ENCODE data around the gene CBS.
"Not testable (repeated sequence)": the region's sequence is repeated elsewhere in the genome, so short reads cannot be mapped to it uniquely, and the experiment has no call there.

DNA sequence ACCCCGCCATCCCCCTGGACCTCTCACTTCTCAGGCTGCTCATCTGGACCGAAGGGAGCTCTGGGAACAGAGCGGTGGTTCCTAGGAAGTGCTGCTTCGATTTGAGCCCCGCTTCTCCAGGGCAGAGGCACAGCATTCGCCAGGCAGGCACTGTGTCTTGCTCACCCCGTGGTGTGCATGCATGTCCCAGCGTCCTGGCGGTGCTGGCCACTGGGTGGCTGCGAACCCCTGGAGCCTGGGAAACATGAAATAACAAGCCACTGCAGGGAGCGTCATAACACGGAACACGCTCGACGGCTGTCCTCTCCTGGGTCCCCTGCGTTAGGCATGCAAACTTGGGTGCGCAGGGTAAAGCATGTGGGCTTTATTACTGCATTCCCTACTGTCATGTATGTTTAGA lies 13.8 kb upstream of the CBS start:
- TF ChIP-seq, protein P1, sequence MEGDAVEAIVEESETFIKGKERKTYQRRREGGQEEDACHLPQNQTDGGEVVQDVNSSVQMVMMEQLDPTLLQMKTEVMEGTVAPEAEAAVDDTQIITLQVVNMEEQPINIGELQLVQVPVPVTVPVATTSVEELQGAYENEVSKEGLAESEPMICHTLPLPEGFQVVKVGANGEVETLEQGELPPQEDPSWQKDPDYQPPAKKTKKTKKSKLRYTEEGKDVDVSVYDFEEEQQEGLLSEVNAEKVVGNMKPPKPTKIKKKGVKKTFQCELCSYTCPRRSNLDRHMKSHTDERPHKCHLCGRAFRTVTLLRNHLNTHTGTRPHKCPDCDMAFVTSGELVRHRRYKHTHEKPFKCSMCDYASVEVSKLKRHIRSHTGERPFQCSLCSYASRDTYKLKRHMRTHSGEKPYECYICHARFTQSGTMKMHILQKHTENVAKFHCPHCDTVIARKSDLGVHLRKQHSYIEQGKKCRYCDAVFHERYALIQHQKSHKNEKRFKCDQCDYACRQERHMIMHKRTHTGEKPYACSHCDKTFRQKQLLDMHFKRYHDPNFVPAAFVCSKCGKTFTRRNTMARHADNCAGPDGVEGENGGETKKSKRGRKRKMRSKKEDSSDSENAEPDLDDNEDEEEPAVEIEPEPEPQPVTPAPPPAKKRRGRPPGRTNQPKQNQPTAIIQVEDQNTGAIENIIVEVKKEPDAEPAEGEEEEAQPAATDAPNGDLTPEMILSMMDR (IDR thresholded peaks at IDR 0.05; ENCODE audit: borderline replicate concordance, extremely low read depth, low read length, poor library complexity, severe bottlenecking): not testable (repeated sequence)
- not testable (repeated sequence) for TF ChIP-seq EZH2 (IDR thresholded peaks at IDR 0.05; ENCODE audit: borderline replicate concordance, low read depth, low read length, severe bottlenecking)
